MM.1S (cell line): Measurements from ENCODE around the gene ZBTB7C.

Experiments
- CTCF ChIP-seq: fragments of 300-600 bp; sonication (generic); IDR thresholded peaks from 2 replicates; pipeline ENCODE4 v1.5.1; 2016; ENCODE audit warnings: antibody characterized with exemption, low read length, mixed read lengths
- EZH2 ChIP-seq: fragments of 300-600 bp; sonication (generic); optimal IDR thresholded peaks from 2 replicates; pipeline ENCODE3; 2017; ENCODE audit warnings: low read depth, mild to moderate bottlenecking, antibody characterized with exemption, low read length, mixed read lengths
- EZH2phosphoT487 ChIP-seq: fragments of 300-600 bp; sonication (generic); IDR thresholded peaks from 2 replicates; pipeline ENCODE4 v1.6.1; 2018; ENCODE audit warnings: antibody characterized with exemption, low read length

- TF ChIP-seq EZH2phosphoT487 = no peak
- TF ChIP-seq CTCF = no peak
- no peak for TF ChIP-seq EZH2
Observed at GRCh38 chr18:48106976-48107781, 302.0 kb downstream of the ZBTB7C start.
